Measurements from ENCODE around the gene GRID1.

DNA sequence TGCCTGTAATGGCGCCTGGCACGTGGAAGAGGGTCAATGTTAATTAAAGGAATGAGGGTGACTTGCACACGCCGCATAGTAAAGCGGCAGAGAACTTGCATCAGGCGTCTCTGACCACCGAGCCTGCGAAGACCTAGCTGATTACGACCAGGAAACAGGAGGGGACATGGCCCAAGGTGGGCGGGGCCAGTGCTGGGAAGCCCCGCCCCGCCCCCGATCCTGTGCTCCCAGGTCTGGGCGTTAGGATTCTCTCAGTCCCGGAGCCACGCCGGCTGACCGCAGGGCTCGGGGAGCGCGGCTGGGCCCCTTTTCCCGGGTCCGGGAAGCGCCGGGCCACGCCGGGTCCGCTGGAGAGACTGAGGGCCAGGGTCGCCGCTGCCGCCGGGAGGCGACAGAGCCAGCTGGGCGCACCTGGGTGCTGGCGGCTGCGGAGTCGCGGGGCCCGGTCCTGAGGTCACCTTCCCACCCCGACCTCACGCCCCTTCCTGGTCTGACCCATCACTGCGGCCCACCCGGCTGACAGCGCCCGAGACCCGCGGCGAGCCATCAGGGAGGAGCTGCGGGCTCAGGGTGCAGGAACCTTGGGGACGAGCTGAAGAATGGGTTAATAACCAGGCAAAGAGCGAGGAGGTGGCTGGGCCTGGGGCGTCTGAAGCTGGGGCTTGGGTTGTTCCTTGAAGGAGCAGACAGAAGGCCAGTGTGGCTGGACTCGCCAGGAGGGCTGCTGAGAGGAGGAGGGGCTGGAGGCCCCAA is 23.0 kb upstream of the GRID1 start:
- TF ChIP-seq GATA2 (IDR thresholded peaks at IDR 0.05; ENCODE audit: low read depth, low read length) (no peak), GATA3 (IDR thresholded peaks at IDR 0.05; ENCODE audit: low read depth, low read length) (no peak)

Data from SH-SY5Y (cell line).